SK-MEL-5 (cell line): ENCODE results near the gene AURKA. TPM values are rescaled to one million over a fixed set of nuclear protein-coding genes. Genes with fewer than 3 reads are reported as not detected.

ENCODE experiments used
- DNase-seq: peaks from one replicate; pipeline ENCODE4 v3.0.0-alpha.2; 2016; ENCODE audit warnings: low read depth, low spot score
- in situ Hi-C: cut with HindIII; loops from 2 replicates; pipeline ENCODE4 v1.10.0; 2016; ENCODE audit warnings: low sequenced_read_pairs, high pct_unique_total_duplicates, low pct_unique_long_range_greater_than_20kb
- total RNA-seq: library from RNA; depleted of rRNA; stranded (reverse); fragments of >200 nt; shearing (Covaris generic); gene quantifications from 2 replicates; pipeline ENCODE4 v1.2.3, GENCODE V29; 2014

The AURKA gene
- total RNA-seq, 1 experiment from 2014 or later = 68.5 TPM

DNA sequence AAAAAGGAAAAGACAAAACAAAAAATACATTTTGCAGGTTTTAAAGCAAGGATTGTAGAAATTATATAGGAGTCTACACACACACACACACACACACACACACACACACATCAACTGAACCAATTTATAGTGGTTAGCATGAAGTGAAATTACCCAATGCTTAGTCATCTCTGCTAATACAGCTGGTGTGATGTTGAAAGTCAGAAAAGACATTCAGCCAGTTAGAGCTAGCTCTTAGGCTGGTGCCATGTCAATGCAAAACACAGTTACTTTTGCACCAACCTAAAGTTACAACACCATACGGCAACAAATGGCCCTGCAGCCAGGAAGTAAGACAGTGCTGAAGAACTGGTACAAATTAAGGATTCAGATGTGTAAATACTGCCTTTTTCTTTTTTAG lies 18.1 kb downstream of the AURKA start:
- in situ Hi-C loops = no loop called here
- no peak for DNase-seq

DNA sequence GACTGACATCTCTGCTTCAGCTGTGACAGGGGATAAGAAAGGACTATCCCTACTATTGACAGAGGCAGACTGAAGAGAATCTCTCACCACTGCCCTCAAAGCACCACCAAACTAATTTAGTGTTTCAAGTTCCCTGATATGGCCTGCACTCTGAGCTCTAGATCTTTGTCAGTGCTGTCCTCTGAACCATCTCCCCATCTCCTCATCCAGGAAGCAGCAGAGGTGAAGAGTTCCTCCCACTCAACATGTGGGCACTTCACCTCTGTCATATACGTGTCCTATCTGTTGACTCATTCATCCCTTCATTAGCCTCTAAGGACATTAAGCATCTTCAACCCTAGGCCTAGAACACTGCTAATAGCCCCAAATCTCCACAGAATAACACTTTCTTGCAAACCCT lies 19.2 kb downstream of the AURKA start:
- no peak for DNase-seq
- in situ Hi-C loops = no loop called here

DNA sequence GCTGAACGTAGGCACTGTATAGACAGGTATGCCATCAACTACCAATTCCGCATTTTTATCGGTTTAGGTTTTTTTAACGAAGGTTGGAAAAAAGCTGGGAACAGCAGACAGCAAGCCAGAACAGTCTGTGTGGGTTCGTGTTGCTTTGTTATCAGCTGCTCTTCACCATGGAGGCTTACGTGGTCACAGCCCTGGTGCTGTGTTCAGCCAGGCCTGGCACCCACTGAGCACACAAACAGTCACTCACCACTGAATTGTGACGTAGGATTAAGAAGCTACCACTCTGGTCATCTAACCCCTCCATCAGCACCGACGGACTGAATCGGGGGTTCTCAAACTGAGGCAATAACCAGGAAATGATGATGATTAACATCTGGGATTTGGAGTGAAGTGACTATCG lies 20.0 kb downstream of the AURKA start:
- in situ Hi-C loops = no loop called here
- DNase-seq = no peak

DNA sequence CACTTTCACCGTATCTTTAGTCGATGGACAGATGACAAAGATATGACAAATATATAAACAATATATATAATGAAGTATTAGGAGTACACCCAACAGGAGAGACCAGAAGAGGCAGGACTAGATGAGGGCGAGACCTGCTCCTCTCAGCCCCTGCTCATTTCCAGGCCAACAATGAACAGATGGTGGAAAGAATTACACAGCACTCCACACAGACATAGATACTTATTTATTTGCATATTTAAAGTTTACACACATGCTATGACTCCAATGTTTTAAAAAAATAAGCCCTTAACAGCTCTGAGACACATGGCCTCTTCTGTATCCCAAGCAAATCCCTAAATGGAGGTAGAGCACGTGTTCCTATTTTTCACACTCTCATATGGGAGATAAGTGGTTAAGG lies 22.8 kb downstream of the AURKA start:
- no peak for DNase-seq
- in situ Hi-C loops = no loop called here

DNA sequence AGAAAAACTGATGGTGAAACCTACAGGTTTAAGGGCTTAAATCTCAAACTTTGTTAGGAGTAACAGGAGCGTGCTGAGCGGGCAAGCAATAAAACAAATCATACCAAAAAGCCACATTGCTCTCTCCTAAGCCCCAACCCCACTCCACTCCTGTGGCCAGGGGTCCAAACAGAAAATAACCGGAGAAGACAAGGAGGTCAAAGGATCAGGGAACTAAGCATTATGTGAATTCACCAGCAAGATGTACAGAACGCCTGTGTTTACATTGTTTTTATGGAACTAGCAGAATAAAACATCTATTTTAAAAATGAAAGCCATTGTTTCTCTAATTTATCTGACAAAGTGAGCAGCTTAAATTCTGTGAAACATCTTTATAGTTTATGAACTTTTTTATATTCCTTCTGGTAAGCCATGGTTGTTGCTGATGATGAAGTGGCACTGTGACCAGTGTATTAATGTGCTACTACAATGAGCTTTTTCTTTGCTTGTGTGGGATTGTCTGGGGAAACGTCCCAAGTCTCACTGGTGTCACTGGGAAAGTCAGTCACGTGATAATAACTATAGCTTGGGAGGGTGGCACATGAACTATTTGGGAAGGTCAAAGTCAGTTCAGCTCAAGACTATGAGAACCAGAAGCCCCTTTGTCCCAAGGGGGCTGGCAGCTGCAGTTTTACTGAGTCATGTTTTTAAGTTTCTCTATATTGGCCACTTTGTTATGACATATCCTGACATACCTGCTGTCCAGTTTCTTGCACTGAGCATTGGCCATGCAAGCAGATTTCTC lies 23.5 kb downstream of the AURKA start:
- peak; percentile 68 for DNase-seq
- in situ Hi-C loops = no loop called here

DNA sequence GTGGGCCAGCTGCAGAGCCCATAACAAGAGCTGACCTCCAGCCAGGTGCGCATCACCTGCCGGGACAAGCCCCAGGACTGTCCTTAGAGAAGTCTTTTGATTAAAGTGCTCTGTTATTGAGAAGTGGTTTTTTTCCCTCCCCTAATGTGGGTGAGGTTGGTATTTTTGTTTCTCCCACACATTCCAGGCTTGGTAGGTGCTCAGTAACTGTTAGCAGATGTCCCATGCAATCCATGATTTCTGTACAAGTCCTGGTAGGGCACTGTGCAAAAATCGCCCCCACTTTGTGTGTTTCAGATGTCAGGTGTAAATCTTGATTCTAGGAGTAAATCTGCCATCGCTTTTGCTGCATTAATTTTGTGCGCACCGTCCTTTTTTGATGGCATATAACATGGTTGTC lies 28.5 kb downstream of the AURKA start:
- no peak for DNase-seq
- in situ Hi-C loops = no loop called here

DNA sequence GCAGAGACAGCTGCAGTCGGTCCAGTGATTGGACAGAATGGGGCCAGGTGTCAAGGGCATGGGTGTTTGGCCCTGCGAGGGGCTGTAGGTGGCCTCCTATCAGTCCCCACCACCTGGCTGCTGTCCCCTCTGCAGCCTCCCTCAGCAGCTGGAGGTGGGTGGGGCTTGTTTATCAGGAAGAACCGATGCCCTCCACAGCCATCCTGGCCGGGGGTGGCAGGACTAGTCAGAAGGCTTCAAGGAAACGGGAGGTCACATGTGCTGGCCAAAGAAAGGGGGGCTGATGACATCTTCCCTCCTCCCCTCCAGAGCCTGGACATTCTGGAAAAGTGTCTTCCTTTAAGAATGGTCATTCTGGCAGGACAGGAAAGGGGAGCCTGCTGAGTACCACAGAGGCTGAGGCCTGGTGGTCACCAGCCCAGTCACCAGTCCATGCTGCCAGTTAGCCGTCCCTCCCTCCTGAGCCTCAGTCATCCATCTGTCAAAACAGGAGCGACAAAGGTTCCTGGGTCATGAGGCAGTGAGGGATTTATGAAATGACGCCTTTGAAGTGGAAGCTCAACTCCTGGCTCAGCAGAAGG lies 29.1 kb downstream of the AURKA start:
- in situ Hi-C loops = no loop called here
- no peak for DNase-seq

DNA sequence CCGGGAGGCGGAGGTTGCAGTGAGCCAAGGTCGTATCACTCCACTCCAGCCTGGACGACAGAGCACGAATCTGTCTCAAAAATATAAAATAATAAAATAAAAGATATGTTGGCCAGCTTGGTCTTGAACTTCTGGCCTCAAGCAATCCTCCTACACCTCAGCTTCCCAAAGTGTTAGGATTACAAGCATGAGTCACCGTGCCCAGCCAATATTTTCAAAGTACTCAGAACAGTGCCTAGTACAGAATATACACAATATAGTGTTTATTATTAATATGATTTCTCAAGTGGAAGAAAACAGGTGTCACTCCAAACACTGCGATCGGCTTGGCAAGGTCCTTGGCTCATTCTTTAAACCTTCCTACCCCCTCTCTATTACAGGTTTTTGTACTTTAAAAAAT lies 30.1 kb downstream of the AURKA start:
- no peak for DNase-seq
- in situ Hi-C loops = no loop called here

DNA sequence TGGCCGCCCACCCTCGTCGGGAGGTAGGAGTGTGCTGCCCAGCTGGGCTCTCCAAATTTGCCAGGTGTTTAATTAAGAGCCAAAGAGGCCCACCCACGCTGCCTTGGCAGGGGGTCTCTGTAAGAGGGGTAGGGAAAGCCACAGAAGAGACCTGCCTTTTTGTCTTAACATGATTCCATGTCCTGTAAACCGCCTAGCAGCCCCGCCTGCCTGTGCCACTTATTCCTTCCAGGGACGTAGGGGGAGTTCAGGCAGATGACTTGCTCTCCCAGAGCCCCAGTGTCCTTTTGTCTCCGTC lies 31.2 kb downstream of the AURKA start:
- no peak for DNase-seq
- in situ Hi-C loops = no loop called here

DNA sequence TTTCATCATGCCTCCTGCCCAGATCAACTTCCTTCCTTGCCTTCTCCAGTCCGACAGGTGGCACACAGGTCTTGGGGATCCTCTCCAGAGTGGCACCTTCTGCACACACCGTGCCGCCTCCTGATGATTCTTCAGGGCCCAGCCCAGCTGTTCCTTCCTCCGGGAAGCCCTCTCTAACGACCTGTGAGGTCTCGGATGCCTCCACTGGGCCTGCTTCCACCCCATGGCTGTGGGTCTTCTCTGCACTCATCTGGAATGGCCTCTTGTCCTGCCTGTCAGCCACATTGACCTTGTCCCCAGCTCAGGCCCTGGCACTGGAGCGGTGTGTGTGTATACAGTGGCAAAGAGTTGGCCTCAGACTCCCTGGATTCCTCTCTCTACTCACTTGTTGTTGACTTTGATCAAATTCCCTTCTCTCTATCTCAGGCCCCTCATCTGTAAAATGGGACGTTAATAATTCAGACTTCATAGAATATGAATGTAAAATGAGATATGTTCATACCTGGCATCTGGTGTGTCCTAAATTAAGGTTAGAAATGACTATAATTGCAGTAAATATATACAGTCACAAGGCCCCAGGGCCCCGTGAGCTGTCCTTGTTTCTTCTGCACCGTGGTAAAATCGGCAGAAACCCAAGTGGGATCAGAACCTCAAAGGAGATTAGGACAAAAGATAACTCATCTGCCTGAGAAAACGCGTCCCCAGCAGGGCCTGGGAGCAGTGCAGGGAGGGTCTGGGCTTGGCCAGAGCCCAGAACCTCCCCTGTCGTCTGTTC lies 31.7 kb downstream of the AURKA start:
- in situ Hi-C loops = no loop called here
- DNase-seq = no peak

DNA sequence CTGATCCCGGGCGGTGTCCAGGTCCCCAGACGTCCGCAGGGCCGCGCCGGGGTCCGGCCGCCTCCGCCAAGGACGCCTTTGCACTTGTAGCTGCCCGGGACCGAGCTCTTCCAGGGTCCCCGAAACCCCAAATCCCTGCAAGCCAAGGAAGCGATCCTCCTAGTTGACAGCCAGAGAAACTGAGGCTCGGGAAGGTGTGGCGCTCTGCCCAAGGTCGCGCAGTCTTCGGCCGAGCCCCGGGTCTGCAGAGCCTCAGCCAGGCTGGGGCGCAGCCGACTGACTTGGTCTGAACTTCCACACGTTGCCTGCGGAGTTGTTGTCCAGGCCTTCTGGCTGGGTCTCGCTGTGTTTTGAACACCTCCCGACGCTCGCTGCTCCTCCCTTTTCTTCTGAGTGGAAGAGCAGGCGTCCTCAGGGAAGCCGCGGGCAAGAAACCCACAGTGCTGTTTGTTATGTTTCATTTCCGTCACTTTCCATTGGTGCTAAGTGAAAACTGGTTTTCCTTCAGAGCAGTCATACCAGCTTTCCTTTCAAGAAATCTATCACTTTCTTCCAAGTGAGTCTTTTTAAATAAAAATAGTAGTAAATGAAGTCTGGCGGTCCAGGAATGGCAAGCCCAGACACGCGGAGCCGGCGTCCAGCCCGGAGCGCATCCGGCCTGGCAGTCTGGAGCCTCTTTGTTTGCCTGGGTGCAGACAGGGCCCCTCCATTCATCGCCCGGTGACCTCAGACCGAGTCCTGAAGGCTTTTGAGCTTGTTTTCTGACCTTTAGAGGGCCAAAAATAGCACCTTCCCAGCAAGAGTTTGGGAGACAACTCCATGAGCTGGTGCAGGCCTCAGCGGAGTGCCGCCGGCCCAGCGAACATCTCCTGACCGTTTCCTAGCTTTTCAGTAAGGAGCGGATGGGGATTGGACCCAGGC lies 32.5 kb downstream of the AURKA start:
- peak; percentile 94 for DNase-seq
- in situ Hi-C loops = no loop called here

DNA sequence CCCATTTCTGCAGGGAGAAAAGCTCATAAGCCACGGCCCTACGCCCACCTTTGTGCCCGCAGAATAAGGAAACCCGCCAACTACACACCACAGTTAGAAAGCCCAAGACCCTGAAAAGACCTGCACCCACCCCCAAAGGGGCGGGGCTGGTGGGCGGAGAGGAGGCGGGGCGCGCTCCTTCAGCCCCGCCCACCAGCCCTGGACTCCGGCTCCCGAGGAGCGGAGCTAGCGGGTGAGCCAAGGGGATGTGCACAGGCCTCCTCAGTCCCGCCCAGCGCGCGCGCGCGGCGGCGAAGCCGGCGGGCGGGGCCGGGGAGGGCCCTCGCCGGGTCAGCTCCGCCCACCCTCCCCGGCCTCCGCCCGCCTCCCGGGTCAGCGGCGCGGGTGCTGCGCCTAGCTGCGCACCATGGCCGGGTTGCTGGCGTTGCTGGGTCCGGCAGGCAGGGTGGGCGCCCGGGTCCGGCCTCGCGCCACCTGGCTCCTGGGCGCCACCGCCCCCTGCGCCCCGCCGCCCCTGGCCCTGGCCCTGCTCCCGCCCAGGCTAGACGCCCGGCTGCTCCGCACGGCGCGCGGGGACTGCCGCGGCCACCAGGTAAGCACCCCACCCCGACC lies 33.3 kb downstream of the AURKA start, which contains the start of gene FAM210B:
Gene FAM210B (plus strand): TSS at position 375 of the 612 bp plus-strand sequence. CDS start 32 bp downstream, at position 407.
- DNase-seq = peak; percentile 94
- in situ Hi-C loops = no loop called here

DNA sequence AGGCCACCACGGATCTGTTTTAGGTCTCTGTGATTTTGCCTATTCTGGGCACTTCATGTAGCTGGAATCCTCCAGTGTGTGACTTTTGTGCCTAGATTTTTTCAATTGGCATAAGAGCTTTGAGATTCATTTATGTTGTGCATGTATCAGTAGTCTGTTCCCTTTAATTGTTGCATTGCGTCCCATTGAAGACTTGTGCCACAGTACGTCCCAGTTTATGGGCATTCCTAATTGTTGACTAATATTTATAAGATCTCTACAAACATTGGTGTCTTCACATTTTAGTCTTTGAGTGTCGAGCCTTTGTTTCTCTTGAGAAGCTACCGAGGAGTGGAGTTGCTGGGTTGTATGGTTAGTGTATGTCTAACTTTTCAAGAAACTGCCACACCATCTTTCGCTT lies 33.9 kb downstream of the AURKA start:
- DNase-seq = no peak
- in situ Hi-C loops = no loop called here

DNA sequence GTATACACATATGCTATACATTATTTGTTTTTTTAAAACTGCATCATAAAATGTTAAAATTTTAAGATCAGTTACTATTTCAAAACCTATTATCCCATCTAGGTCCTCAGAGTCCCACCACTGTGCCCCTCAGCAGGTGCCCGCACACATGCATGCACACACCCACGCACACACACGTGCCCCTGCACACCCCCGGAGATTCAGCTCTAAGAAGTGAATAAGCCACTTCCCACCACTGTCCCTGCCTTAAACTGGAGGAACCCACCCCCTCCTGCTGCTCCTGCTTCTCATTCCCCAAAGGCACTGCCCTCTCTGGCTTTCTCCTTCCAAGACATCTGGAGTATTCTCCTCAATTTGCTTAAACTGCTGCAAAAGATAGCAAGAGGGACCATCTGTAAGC lies 38.7 kb downstream of the AURKA start:
- no peak for DNase-seq

DNA sequence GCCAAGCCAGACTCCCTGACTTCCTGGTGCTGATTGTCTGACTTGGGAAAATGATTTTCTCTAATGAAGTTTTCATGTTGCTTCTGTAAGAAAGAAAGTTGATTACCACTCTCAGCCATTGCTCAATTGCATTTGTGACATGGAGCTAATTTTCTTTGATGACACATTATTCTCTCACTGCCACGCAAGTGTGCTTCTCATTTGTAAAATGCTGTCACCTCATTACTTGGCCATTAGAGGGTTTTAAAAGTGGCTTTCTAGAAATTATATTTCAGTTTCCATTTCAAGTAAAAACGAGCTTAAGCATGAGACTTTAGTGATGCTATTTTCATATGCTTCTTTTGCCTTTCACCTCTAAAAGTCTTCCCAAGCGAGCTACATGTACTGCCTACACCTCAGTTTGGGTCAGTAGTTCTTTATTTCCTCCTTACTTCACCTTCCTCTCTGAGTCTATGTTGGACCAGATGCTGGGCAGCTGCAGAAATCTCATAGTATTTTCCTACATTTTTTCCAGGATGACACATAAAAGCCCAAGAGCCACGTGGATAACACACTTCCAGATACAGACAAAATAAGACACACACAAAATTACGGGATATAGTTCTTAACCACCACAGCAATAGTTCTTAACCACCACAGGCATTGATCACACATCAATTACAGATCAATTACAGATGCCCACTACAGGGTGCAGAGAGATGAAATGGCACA lies 39.5 kb downstream of the AURKA start:
- no peak for DNase-seq
- in situ Hi-C loops = no loop called here

More for the DNA sequence above, 38.7 kb downstream of the AURKA start:
- in situ Hi-C loops = no loop called here

DNA sequence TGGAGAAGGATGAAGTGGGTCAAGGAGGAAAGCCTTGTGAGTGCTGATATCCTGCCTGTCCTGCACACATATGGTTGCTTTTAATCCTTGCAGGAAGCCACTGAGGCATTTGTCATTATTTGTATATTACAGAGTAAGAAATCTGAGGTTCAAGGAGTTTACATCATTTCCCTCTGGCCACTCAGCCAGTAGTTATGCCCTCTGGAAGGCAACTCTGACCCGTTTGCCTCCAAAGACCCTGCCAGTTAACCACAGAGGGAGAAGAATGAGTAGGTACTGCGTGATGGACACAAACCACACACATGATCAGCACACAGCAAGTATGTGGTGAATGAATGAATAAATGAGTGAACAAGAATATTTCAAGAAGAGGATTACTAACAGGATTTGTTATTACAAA lies 41.2 kb downstream of the AURKA start:
- no peak for DNase-seq
- in situ Hi-C loops = no loop called here

DNA sequence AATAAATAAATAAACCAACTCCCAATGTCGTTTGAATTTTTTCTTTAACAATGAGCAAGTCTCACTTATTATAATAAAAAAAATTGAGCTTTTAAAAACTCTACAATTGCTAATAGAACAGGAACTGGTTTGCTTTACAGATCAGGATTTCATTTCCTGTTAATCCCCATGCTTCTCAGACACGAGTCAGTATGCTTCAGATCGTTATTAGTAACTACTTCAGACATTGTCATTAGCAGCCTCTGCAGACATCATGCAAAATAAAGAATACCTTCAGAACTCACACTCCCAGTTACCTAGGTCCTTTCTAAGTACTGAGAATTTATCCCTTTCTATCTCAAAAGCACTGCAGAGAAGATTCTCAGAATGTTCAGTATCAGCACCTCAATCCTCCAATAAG lies 43.3 kb downstream of the AURKA start:
- no peak for DNase-seq
- in situ Hi-C loops = no loop called here
